ENCODE results near the gene ZFHX3.

Gene ZFHX3

DNA sequence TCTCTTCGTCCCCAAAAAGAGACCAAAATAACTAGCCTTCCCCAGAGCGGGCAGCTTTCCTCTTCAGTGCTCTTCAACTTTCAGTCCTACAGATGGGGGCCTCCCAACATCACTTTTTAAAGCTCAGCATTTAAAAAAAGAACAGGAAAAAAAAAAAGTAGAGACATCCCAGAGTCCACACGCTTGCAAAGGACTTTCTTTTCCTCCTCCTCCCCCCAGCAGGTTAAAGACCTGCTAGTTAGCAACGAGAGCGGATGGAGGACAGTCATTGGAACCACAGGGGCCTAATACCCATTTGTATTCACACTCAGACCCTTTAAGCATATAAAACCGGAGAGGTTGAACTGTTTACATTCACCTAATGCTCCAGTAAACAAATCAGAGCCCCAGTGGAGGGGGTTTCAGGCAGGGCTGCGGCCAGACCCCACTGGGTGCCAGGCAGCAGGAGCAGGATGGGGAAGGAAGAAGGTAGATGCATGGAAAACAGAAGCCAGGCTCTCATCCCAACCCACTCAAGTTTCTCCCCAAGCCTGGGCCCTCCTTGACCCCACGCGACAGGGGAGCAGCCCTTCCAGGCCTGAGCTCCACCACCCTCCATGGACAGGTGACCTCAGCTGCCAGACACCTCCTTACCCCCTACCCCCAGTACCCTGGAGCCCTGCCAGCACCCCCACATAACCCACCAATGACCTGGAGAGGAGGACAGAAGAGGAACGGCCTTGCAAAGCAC lies 15.2 kb downstream of the ZFHX3 start:
- TF ChIP-seq TEAD4 (IDR thresholded peaks at IDR 0.05) (no peak), CREB1 (IDR thresholded peaks at IDR 0.05; ENCODE audit: low read depth) (no peak), FOXM1 (IDR thresholded peaks at IDR 0.05; ENCODE audit: borderline replicate concordance, low read depth) (no peak), RAD21 (IDR thresholded peaks at IDR 0.05; ENCODE audit: low read depth) (no peak), REST (IDR thresholded peaks at IDR 0.05; ENCODE audit: low read depth) (no peak), TAF1 (IDR thresholded peaks at IDR 0.05; ENCODE audit: low read depth) (no peak), EP300 (IDR thresholded peaks at IDR 0.05; ENCODE audit: borderline replicate concordance) (no peak), CEBPB (IDR thresholded peaks at IDR 0.05) (no peak)
- TF ChIP-seq, protein P1, sequence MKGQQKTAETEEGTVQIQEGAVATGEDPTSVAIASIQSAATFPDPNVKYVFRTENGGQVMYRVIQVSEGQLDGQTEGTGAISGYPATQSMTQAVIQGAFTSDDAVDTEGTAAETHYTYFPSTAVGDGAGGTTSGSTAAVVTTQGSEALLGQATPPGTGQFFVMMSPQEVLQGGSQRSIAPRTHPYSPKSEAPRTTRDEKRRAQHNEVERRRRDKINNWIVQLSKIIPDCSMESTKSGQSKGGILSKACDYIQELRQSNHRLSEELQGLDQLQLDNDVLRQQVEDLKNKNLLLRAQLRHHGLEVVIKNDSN (IDR thresholded peaks at IDR 0.05): no peak

DNA sequence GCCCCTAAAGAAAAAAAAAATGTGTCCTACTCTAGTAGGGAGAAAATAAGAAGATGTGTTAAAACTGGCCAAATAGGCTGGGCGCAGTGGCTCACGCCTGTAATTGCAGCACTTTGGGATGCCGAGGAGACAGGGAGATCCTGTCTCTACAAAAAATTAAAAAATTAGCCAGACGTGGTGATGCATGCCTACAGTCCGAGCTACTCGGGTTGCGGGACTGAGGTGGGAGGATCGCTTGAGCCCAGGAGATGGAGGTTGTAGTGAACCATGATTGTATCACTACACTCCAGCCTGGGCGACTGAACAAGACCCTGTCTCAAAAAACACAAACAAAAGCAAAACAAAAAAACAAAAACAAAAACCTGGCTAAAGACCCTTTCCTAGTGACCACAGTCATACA lies 15.9 kb downstream of the ZFHX3 start:
- TF ChIP-seq FOXM1 (IDR thresholded peaks at IDR 0.05; ENCODE audit: borderline replicate concordance, low read depth) (no peak), REST (IDR thresholded peaks at IDR 0.05; ENCODE audit: low read depth) (no peak)
- TF ChIP-seq, protein P2, sequence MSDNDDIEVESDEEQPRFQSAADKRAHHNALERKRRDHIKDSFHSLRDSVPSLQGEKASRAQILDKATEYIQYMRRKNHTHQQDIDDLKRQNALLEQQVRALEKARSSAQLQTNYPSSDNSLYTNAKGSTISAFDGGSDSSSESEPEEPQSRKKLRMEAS (IDR thresholded peaks at IDR 0.05): no peak

DNA sequence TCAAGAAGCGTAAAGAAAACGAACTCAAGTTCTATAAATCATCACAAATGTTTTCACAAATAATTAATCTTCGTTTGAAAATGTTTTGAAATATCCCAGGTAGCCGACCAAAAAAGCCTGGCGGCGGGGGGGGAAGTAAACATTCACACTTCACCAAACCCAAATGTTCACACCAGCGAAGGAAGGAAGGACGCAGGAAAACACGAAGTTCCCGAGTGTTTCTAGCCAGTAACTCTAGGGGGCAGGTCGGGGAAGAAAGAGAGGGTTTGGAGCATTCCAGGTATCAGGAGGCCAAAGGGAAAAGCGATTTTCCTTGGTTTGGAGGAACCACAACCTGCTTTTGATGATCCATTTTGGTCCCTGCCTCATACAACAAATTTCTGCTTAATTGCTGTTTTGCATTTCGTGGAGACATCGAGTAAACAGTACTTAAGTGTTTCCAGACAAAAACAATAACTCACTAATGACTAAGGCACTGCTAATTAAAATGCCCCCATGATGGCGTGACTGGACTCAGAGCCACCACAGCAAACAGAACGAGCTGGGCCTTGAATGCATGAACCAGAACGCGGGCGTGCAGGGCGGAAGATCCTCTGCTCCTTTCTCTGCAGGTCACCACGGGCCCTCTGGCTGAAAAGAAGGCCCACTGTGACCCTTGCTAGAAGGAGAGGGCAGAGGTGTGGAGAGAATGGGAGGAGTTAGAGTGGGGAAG lies 16.6 kb downstream of the ZFHX3 start:
- TF ChIP-seq NFIC (IDR thresholded peaks at IDR 0.05) (no peak), RAD21 (IDR thresholded peaks at IDR 0.05; ENCODE audit: low read depth) (peak; percentile 36), REST (IDR thresholded peaks at IDR 0.05; ENCODE audit: low read depth) (no peak), TAF1 (IDR thresholded peaks at IDR 0.05; ENCODE audit: low read depth) (no peak)

- no peak for TF ChIP-seq YY1 (IDR thresholded peaks at IDR 0.05; ENCODE audit: low read depth)
- no peak for TF ChIP-seq RAD21 (IDR thresholded peaks at IDR 0.05; ENCODE audit: low read depth)
- TF ChIP-seq FOXM1 (IDR thresholded peaks at IDR 0.05; ENCODE audit: borderline replicate concordance, low read depth): no peak
- TF ChIP-seq, protein P1 (IDR thresholded peaks at IDR 0.05): no peak
- no peak for TF ChIP-seq CREB1 (IDR thresholded peaks at IDR 0.05; ENCODE audit: low read depth)
- no peak for TF ChIP-seq ZBTB7A (IDR thresholded peaks at IDR 0.05; ENCODE audit: low read depth)
- TF ChIP-seq EP300 (IDR thresholded peaks at IDR 0.05; ENCODE audit: borderline replicate concordance): no peak
- no peak for TF ChIP-seq NFIC (IDR thresholded peaks at IDR 0.05)
- TF ChIP-seq EGR1 (IDR thresholded peaks at IDR 0.05): no peak
- no peak for TF ChIP-seq TAF1 (IDR thresholded peaks at IDR 0.05; ENCODE audit: low read depth)
Measured at GRCh38 chr16:73028721-73029361, 19.1 kb downstream of the ZFHX3 start.

GRCh38 chr16:73028263-73028662 lies 19.7 kb downstream of the ZFHX3 start:
- TF ChIP-seq RAD21 (IDR thresholded peaks at IDR 0.05; ENCODE audit: low read depth): no peak
- no peak for TF ChIP-seq ZBTB7A (IDR thresholded peaks at IDR 0.05; ENCODE audit: low read depth)
- TF ChIP-seq TCF12 (IDR thresholded peaks at IDR 0.05; ENCODE audit: low read depth): no peak
- TF ChIP-seq, protein P2 (IDR thresholded peaks at IDR 0.05): no peak
- TF ChIP-seq NFIC (IDR thresholded peaks at IDR 0.05): no peak
- TF ChIP-seq YY1 (IDR thresholded peaks at IDR 0.05; ENCODE audit: low read depth): no peak
- TF ChIP-seq CREB1 (IDR thresholded peaks at IDR 0.05; ENCODE audit: low read depth): no peak
- no peak for TF ChIP-seq TAF1 (IDR thresholded peaks at IDR 0.05; ENCODE audit: low read depth)
- no peak for TF ChIP-seq REST (IDR thresholded peaks at IDR 0.05; ENCODE audit: low read depth)
- TF ChIP-seq EGR1 (IDR thresholded peaks at IDR 0.05): no peak
- TF ChIP-seq FOXM1 (IDR thresholded peaks at IDR 0.05; ENCODE audit: borderline replicate concordance, low read depth): no peak
- TF ChIP-seq, protein P1 (IDR thresholded peaks at IDR 0.05): no peak
- TF ChIP-seq EP300 (IDR thresholded peaks at IDR 0.05; ENCODE audit: borderline replicate concordance): no peak
- no peak for TF ChIP-seq TEAD4 (IDR thresholded peaks at IDR 0.05)
- TF ChIP-seq CEBPB (IDR thresholded peaks at IDR 0.05): no peak
